ENCODE results near the gene AGK. TPM values are rescaled to one million over a fixed set of nuclear protein-coding genes. Genes with fewer than 3 reads are reported as not detected.

Gene AGK
- total RNA-seq, 1 donor from 2014 or later: 25.6 TPM

- TF ChIP-seq, protein P1, sequence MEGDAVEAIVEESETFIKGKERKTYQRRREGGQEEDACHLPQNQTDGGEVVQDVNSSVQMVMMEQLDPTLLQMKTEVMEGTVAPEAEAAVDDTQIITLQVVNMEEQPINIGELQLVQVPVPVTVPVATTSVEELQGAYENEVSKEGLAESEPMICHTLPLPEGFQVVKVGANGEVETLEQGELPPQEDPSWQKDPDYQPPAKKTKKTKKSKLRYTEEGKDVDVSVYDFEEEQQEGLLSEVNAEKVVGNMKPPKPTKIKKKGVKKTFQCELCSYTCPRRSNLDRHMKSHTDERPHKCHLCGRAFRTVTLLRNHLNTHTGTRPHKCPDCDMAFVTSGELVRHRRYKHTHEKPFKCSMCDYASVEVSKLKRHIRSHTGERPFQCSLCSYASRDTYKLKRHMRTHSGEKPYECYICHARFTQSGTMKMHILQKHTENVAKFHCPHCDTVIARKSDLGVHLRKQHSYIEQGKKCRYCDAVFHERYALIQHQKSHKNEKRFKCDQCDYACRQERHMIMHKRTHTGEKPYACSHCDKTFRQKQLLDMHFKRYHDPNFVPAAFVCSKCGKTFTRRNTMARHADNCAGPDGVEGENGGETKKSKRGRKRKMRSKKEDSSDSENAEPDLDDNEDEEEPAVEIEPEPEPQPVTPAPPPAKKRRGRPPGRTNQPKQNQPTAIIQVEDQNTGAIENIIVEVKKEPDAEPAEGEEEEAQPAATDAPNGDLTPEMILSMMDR (IDR thresholded peaks at IDR 0.05; ENCODE audit: unreplicated experiment): no peak
- no peaks in the 10 kb centered on the region for H3K27me3 Mint-ChIP-seq
- H3K4me3 Mint-ChIP-seq (ENCODE audit: low read depth): no peak overlapping the region
Measured at GRCh38 chr7:141541375-141541774, 9.8 kb upstream of the AGK start.

DNA sequence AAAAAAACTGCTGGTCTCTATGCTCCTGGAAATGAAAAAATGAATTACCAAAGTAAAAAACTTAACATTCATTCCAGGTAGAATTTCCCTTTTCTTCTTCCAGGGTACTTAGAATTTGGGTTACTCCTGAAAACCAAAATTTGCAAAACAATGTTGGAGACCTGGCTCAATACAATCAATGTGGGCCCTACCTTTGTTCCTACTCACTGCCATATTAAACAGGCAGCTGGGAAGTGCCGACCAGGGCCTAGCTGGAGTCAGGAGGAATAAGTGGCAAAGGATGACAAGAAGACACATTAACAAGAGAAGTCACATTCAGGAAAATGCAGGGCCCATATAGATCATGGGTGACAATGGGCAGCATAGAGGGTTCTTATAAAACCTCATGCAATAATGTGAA, 6.4 kb upstream of the AGK start:
- Mint-ChIP-seq H3K9me3 (ENCODE audit: low read depth) (no peaks in the 10 kb centered on the region), H3K4me3 (ENCODE audit: low read depth) (no peak overlapping the region), H3K27ac (no peak overlapping the region), H3K36me3 (ENCODE audit: insufficient read depth) (no peaks in the 10 kb centered on the region), H3K4me1 (ENCODE audit: low read depth) (no peaks in the 10 kb centered on the region), H3K27me3 (no peaks in the 10 kb centered on the region)
- TF ChIP-seq, protein P1 (IDR thresholded peaks at IDR 0.05; ENCODE audit: unreplicated experiment): no peak
- DNase-seq (ENCODE audit: low spot score, unreplicated experiment): no peak

More at GRCh38 chr7:141541375-141541774, 9.8 kb upstream of the AGK start:
- Mint-ChIP-seq H3K27ac (no peak overlapping the region), H3K9me3 (ENCODE audit: low read depth) (no peaks in the 10 kb centered on the region), H3K36me3 (ENCODE audit: insufficient read depth) (no peaks in the 10 kb centered on the region), H3K4me1 (ENCODE audit: low read depth) (no peaks in the 10 kb centered on the region)
- DNase-seq (ENCODE audit: low spot score, unreplicated experiment): no peak

GRCh38 chr7:141549582-141549981, 1.6 kb upstream of the AGK start:
- no peak overlapping the region for H3K27ac Mint-ChIP-seq
- no peak overlapping the region for H3K4me3 Mint-ChIP-seq (ENCODE audit: low read depth)
- H3K4me1 Mint-ChIP-seq (ENCODE audit: low read depth): peaks cover 9% of the 10 kb centered on the region
- H3K9me3 Mint-ChIP-seq (ENCODE audit: low read depth): no peaks in the 10 kb centered on the region
- H3K36me3 Mint-ChIP-seq (ENCODE audit: insufficient read depth): no peaks in the 10 kb centered on the region
- no peak for DNase-seq (ENCODE audit: low spot score, unreplicated experiment)
- H3K27me3 Mint-ChIP-seq: no peaks in the 10 kb centered on the region
- TF ChIP-seq, protein P1 (IDR thresholded peaks at IDR 0.05; ENCODE audit: unreplicated experiment): no peak

GRCh38 chr7:141550386-141551093, 670 bp upstream of the AGK start:
- Mint-ChIP-seq H3K9me3 (ENCODE audit: low read depth) (no peaks in the 10 kb centered on the region), H3K4me3 (ENCODE audit: low read depth) (peak overlapping the region; percentile 76), H3K36me3 (ENCODE audit: insufficient read depth) (no peaks in the 10 kb centered on the region), H3K27me3 (no peaks in the 10 kb centered on the region), H3K27ac (peak overlapping the region; percentile 40), H3K4me1 (ENCODE audit: low read depth) (peaks cover 9% of the 10 kb centered on the region)
- TF ChIP-seq, protein P1 (IDR thresholded peaks at IDR 0.05; ENCODE audit: unreplicated experiment): no peak
- DNase-seq (ENCODE audit: low spot score, unreplicated experiment): no peak

GRCh38 chr7:141551782-141552181, 572 bp downstream of the AGK start:
- Mint-ChIP-seq H3K27ac (peak overlapping the region; percentile 49), H3K4me1 (ENCODE audit: low read depth) (peaks cover 9% of the 10 kb centered on the region)

More at GRCh38 chr7:141551782-141552181, 572 bp downstream of the AGK start:
- H3K27me3 Mint-ChIP-seq: no peaks in the 10 kb centered on the region
- TF ChIP-seq, protein P1 (IDR thresholded peaks at IDR 0.05; ENCODE audit: unreplicated experiment): no peak
- H3K9me3 Mint-ChIP-seq (ENCODE audit: low read depth): no peaks in the 10 kb centered on the region
- peaks cover 3% of the 10 kb centered on the region for H3K36me3 Mint-ChIP-seq (ENCODE audit: insufficient read depth)
- peak overlapping the region; percentile 76 for H3K4me3 Mint-ChIP-seq (ENCODE audit: low read depth)
- no peak for DNase-seq (ENCODE audit: low spot score, unreplicated experiment)

All from progenitor cell of endocrine pancreas (in vitro differentiated cells).